Stimulated activated naive CD8-positive, alpha-beta T cell treated with anti-CD3 and anti-CD28 coated beads, Interleukin-15, Interleukin-2, amounts not matched to agents 100 ng/mL and 50 ng/mL, for 24 hours (primary cell): ENCODE results near the gene UBE2E2.
"Not testable (repeated sequence)": the region's sequence is repeated elsewhere in the genome, so short reads cannot be mapped to it uniquely, and the experiment has no call there.

Experiments
- H3K27ac Mint-ChIP-seq: one replicate; pipeline ENCODE4 v1.8.0; 2021; ENCODE audit warnings: mild to moderate bottlenecking, mixed read lengths
- H3K27me3 Mint-ChIP-seq: one replicate; pipeline ENCODE4 v1.8.0; 2021; ENCODE audit warnings: mixed read lengths
- H3K36me3 Mint-ChIP-seq: one replicate; pipeline ENCODE4 v1.8.0; 2021; ENCODE audit warnings: low read depth, mixed read lengths
- H3K4me1 Mint-ChIP-seq: one replicate; pipeline ENCODE4 v1.8.0; 2021; ENCODE audit warnings: low read depth, mixed read lengths
- H3K4me3 Mint-ChIP-seq: one replicate; pipeline ENCODE4 v1.8.0; 2021; ENCODE audit warnings: mild to moderate bottlenecking, mixed read lengths
- H3K9me3 Mint-ChIP-seq: one replicate; pipeline ENCODE4 v1.8.0; 2021; ENCODE audit warnings: mixed read lengths

UBE2E2 gene

DNA sequence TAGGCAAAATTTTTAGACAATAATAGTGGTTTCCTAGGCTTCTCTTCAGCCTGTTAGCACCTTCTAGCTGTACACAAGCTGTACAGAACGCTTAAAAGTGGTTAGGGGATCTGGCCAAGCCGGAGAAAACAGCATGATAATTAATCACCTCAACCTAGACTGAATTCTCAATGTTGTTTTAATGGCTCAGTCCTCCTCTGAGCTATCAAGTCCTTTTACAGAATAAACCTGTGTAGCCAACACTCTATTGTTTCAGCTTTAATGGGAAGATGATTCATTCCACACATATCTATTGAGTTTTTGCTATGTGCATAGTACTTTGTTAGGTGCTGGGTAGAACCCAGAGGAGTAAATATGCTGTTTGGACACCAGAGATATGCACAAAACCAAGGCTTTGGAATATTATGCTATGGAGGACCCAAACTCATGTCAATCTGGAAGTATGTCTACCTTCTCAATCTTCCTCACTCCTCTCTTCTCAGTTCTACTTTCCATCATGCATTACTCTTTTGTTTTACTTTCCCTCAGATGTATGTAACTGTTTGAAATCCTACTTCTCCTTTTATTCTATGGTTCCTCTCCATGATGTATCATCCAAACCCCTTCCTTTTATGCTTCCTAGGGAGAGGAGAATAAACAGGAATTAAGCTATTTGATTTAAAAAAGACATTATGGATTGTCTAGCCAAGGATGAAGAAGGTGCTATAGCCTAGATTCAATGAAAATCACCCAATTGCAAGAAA lies 27.6 kb upstream of the UBE2E2 start:
- Mint-ChIP-seq H3K4me1 (no peaks in the 10 kb centered on the region), H3K9me3 (no peaks in the 10 kb centered on the region), H3K4me3 (no peak overlapping the region), H3K36me3 (no peaks in the 10 kb centered on the region), H3K27ac (no peak overlapping the region), H3K27me3 (peaks cover 8% of the 10 kb centered on the region)

DNA sequence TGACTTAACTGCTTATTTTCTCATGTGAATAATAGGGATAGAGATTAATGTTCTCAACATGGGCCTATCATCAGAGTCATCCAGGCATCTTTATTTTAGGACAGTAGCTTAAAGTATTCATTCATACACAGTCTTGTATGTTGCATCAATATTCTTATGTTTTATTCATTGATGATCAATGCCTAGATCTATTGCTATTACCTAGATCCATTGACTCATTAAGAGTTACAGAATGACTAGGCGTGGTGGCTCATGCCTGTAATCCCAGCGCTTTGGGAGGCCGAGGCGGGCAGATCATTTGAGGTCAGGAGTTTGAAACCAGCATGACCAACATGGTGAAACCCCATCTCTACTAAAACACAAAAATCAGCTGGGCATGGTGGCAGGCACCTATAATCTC lies 26.3 kb upstream of the UBE2E2 start:
- not testable (repeated sequence) for H3K4me3 Mint-ChIP-seq, H3K9me3 Mint-ChIP-seq, H3K36me3 Mint-ChIP-seq, H3K4me1 Mint-ChIP-seq, H3K27me3 Mint-ChIP-seq, H3K27ac Mint-ChIP-seq

DNA sequence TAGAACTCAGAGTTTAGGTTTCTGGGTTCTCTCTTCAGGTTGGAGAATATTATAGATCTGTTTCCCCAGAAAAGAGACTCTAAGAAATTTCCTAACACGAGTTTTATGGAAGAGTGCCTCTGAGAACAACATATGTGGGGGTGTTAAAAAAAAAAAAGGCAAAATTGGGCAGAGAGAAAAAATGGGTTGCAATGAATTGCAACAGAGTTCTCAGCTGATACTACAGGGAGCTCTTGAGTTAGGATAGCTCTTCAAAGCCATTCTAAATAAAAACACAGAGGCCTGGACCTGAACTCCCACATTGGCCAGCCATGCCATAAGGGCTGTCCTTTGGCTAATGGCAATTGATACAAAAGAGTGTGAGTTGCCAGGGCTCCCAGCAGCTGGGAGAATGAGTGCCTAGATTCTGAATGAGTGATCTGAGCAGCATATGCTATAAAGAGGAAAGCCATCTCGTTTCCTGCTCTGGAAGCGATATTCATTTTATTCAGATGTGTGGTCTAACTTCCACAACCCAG lies 20.1 kb upstream of the UBE2E2 start:
- H3K27me3 Mint-ChIP-seq = no peaks in the 10 kb centered on the region

DNA sequence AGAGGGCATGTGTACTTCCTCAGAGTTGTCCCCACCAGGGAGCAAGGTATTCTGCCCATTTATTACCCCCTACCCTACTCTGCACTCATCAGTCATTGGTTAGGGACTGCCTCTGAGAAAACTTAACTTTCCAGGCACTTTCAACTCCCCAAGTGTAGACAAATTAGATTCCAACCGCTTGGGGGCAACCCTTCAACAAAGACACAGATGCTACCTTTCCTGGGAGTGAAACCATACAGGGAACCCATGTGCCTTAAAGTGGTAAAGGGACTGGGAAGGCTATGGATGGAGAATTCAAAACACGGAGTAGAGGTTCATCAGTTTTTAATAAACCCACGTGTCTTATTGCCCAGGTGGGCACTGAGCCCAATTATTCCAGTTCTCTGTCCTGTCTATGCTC lies 19.4 kb upstream of the UBE2E2 start:
- Mint-ChIP-seq H3K4me3 (no peak overlapping the region), H3K36me3 (no peaks in the 10 kb centered on the region), H3K4me1 (no peaks in the 10 kb centered on the region), H3K27me3 (no peaks in the 10 kb centered on the region), H3K9me3 (no peaks in the 10 kb centered on the region), H3K27ac (no peak overlapping the region)

More for the DNA sequence above, 20.1 kb upstream of the UBE2E2 start:
- Mint-ChIP-seq H3K9me3 (no peaks in the 10 kb centered on the region), H3K4me3 (no peak overlapping the region), H3K27ac (no peak overlapping the region), H3K4me1 (no peaks in the 10 kb centered on the region), H3K36me3 (no peaks in the 10 kb centered on the region)

DNA sequence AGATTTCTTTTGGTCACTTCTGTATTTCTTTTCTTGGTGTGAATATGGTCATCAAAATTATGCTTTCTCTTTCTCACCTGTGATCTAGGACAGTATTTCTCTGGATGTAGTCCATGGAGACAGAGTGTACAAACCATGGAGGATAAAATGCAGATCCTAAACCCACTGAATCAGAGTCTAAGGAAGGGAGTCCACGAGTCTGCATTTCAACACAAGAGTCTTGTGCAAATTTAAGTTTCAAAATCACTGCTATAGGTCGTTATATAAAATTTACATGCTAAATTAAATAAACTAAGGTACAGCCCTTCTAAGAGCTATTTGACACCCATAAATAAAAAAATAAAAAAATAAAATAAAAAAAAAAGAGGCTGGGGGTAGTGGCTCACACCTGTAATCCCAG lies 17.3 kb upstream of the UBE2E2 start:
- Mint-ChIP-seq H3K4me1 (no peaks in the 10 kb centered on the region), H3K9me3 (no peaks in the 10 kb centered on the region), H3K36me3 (no peaks in the 10 kb centered on the region), H3K27me3 (no peaks in the 10 kb centered on the region), H3K27ac (no peak overlapping the region), H3K4me3 (no peak overlapping the region)

DNA sequence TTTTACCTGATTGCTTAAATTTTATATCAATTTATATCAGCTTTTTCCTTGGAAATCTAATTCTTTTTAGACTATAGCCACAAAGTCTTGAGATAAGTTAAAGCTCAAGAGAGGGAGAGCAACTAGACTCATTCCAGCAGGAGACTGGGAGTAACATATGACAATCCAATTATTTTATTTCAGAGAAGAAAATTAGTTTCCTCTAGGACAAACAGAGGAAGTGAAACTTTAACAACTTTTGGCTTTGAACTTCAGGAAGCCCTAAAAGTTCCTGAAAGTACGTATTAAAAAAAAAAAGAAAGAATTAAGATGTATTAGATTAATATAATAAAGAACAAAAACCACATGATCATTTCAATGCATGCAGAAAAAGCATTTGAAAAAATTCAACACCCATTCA lies 13.9 kb upstream of the UBE2E2 start:
- Mint-ChIP-seq H3K9me3 (no peaks in the 10 kb centered on the region), H3K27ac (no peak overlapping the region), H3K36me3 (no peaks in the 10 kb centered on the region), H3K27me3 (peaks cover 11% of the 10 kb centered on the region), H3K4me3 (no peak overlapping the region), H3K4me1 (no peaks in the 10 kb centered on the region)

DNA sequence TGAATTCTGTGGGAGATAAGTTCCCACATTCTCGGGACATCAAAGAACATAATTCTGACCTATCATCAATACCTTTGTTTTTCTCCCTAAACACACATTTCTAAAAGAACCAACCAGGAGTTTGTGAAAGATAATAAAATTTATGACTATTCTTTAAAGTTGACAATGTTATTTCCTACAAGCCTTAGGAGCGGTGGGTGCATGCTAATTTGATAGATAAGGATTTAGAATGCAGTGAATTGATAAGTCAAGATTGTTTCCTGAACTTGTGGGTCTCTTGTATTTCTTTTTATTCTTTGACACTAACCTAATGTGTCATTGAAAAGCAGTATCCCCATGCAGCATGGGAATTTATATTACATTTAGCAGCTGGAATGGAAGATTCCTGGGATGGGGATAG lies 10.3 kb upstream of the UBE2E2 start:
- Mint-ChIP-seq H3K4me1 (no peaks in the 10 kb centered on the region), H3K9me3 (no peaks in the 10 kb centered on the region), H3K27me3 (peaks cover 11% of the 10 kb centered on the region), H3K27ac (no peak overlapping the region), H3K4me3 (no peak overlapping the region), H3K36me3 (no peaks in the 10 kb centered on the region)

DNA sequence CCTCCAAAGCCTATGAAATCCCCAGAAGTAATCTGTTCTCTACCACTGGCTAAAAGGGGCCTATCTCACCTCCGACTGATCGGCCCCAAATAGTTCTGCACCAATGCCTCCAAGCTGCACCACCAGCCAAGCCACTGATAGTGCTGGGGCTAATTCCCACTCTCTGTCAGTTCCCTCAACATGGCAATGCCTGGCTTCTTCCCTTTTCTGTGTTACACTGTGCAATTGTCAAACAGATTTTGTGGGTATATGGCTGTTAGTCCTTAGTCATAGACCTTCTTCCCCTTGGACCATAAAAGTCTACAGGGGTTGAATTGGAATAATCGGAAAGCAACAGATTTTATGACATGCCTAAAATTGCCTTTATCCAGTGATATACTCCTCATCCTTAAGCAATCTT lies 9.3 kb upstream of the UBE2E2 start:
- Mint-ChIP-seq H3K9me3 (no peaks in the 10 kb centered on the region), H3K27me3 (peaks cover 11% of the 10 kb centered on the region), H3K36me3 (no peaks in the 10 kb centered on the region), H3K27ac (no peak overlapping the region), H3K4me3 (no peak overlapping the region), H3K4me1 (no peaks in the 10 kb centered on the region)

DNA sequence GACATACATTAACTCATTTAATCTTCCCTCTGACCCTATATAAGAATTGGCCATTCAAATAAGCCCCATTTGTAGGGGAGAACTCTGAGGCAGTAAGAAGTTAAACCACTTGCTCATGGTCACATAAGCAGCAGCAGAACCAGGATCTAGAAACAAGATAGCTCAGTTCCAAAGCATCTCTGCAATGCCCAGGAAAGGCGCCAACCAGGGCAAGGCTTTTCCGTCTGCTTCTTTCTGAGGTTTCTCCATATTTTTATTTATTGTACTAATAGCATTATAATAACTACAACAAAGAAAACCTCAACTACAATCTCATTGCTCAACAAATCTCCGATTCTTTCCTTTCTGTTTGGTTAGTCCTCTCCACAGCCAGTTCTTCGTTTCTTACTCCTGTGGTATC lies 4.3 kb upstream of the UBE2E2 start:
- Mint-ChIP-seq H3K27me3 (peaks cover 19% of the 10 kb centered on the region), H3K4me3 (no peak overlapping the region), H3K27ac (no peak overlapping the region), H3K4me1 (peaks cover 10% of the 10 kb centered on the region), H3K9me3 (no peaks in the 10 kb centered on the region), H3K36me3 (no peaks in the 10 kb centered on the region)

DNA sequence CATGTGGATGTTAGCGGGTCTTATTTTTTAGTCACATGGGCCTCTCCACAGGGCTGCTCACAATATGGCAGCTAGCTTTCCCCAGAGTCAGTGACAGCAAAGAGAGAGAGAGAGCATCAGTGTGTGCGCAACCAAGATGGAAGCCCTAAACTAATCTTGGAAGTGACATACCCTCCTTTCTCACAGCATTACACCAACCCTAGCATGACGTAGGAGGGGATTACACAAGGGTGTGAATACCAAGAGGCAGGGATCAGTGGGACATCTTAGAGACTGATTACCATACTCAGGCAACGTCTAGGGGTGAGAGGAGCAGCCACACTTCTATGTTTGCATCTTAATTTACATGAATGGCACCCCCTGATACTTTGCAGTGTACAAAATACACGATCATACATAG lies 3.5 kb upstream of the UBE2E2 start:
- H3K36me3 Mint-ChIP-seq = no peaks in the 10 kb centered on the region
- H3K4me1 Mint-ChIP-seq = peaks cover 17% of the 10 kb centered on the region
- H3K27ac Mint-ChIP-seq = no peak overlapping the region
- H3K4me3 Mint-ChIP-seq = no peak overlapping the region
- no peaks in the 10 kb centered on the region for H3K9me3 Mint-ChIP-seq
- peaks cover 16% of the 10 kb centered on the region for H3K27me3 Mint-ChIP-seq

DNA sequence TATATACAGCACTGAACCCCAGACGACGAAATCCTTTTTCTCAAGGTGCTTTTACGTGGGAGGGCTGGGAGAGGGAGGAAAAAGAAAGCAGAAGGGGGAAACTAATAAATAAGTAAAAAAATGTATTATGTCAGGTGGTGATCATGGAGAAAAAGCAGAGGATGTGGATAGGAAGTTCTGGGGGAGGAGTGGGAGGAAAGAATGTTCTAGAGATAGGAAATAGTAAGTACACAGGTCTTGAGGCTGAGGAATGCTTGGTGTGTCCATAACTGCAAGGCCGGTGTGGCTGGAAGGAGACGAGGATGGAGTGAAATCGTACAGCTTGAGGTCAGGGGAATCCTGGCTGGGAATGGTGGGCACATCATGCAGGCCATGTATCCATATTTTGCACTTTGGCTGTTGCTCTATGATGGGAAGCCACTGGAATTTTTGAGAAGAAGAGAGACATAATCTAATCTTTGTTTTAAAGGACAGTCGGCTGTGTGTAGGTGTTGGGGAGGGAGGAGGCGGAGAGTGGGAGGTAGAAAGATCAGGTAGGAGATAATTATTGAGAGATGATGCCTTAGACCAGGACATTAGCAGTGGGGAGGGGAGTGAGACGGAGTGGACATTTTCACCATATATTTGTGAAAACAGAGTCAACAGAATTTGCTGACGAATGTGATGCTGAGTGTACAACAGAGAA lies 1.8 kb upstream of the UBE2E2 start:
- no peaks in the 10 kb centered on the region for H3K36me3 Mint-ChIP-seq
- peaks cover 16% of the 10 kb centered on the region for H3K27me3 Mint-ChIP-seq
- no peak overlapping the region for H3K27ac Mint-ChIP-seq
- H3K4me3 Mint-ChIP-seq = peak overlapping the region; percentile 75
- H3K4me1 Mint-ChIP-seq = peaks cover 31% of the 10 kb centered on the region
- no peaks in the 10 kb centered on the region for H3K9me3 Mint-ChIP-seq

DNA sequence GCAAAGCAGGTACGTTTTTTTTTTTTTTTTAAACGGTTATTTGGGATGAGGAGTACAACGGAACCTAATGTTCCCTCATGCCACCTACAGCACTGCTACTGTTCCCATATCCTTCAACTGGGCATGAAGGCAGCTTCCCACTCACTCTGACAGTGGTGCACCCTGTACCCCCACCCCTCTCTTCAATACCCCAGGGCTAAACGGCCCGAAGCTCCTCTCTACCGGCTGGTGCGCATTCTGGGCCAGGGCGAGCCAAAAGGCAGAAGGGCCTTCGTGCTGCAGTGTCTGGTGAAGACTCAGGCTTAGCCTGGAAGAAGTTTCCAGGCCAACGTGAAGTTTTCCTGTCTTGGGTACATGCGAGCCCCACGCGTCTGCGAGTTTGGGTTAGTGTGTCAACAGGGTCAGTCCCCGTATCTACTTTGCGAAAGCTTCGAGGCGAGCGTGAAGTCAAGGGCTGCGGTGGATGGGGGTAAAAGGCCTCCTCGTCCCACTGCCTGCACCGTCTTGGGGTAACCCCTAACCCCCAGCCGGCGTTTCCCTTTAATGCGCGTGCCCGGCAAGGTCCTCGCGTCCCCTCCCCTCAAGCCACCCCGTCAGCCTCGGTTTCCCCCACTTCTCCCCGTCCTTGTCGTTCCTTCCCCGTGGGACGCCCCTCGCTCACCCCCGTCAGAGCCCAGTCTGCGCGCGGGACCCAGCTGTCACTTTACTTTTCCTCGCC lies 765 bp upstream of the UBE2E2 start:
- H3K9me3 Mint-ChIP-seq = no peaks in the 10 kb centered on the region
- no peak overlapping the region for H3K27ac Mint-ChIP-seq
- peaks cover 16% of the 10 kb centered on the region for H3K27me3 Mint-ChIP-seq
- peak overlapping the region; percentile 75 for H3K4me3 Mint-ChIP-seq
- H3K36me3 Mint-ChIP-seq = no peaks in the 10 kb centered on the region
- H3K4me1 Mint-ChIP-seq = peaks cover 40% of the 10 kb centered on the region

DNA sequence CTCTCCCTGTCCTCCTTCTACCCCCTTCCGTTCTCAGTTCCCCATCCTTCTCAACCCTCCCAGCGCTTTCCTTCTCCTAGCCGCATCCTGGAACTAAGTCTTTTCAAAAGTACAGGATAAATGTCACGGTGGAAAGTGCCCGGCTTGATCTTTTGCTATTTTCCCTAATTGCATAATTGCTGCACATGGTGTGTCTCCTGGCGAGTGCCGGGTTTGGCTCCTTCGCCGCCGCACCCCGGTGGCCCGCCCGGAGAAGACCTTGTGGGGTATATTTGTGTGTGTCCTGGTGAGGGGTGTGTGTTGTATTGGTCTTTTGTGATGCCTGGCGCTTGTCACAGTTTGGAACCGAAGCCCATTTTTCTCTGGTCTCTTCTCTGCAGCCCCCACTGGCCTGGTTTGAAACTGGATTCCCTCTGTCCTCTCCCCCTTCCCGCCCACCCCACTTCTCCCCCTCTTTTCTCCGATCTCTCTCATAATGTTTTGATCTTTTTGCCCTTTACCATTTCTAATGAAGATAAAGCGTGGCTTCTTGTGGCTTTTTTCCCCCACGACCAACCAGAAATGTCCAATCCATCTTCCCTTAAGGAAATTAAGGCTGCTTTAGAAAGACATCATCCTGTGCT lies 692 bp downstream of the UBE2E2 start:
- H3K4me1 Mint-ChIP-seq = peaks cover 42% of the 10 kb centered on the region
- H3K27ac Mint-ChIP-seq = peak overlapping the region; percentile 91
- H3K36me3 Mint-ChIP-seq = no peaks in the 10 kb centered on the region
- no peaks in the 10 kb centered on the region for H3K9me3 Mint-ChIP-seq
- H3K27me3 Mint-ChIP-seq = peaks cover 16% of the 10 kb centered on the region
- H3K4me3 Mint-ChIP-seq = peak overlapping the region; percentile 95

DNA sequence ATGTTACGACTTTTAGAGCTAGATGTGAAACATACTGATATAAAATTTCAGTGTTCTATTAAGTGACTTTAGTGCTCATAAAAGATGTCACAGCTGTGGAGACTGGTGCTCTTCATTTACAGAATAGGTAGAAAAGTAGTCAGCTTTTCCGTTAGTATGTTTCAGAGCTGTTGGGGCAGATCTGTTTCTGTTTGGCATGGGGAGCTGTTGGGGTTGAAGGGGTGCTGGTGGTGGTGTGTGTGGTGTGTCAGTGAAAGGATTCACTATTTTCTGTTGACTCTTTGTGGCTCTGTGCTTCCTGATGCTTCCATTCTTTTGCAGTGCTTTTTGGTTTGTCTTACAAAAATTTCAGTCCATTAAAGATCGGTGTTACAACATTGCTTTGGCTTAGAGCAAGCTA lies 3.2 kb downstream of the UBE2E2 start:
- H3K4me1 Mint-ChIP-seq = peaks cover 59% of the 10 kb centered on the region
- H3K27ac Mint-ChIP-seq = no peak overlapping the region
- peaks cover 11% of the 10 kb centered on the region for H3K27me3 Mint-ChIP-seq
- peaks cover 13% of the 10 kb centered on the region for H3K36me3 Mint-ChIP-seq
- H3K4me3 Mint-ChIP-seq = peak overlapping the region; percentile 22
- no peaks in the 10 kb centered on the region for H3K9me3 Mint-ChIP-seq

DNA sequence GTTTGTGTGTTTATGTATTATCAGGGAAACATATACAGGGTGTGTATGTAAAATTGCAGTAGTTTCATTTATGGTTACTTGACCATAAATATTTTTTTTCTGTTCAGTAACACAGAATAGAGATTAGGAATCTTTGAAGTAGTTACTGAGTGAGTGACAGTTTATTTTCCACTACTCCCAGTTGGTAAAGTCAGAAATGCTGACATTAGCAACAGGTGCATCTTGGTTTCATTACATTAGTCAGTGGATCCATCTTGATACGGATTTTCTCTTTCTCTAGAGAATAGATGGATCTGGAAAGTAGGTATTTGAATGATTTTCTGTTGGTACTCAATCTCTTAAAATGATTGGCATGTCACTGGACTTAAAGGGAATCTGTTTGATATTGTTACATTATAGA lies 6.0 kb downstream of the UBE2E2 start:
- Mint-ChIP-seq H3K36me3 (peaks cover 13% of the 10 kb centered on the region), H3K4me1 (peaks cover 48% of the 10 kb centered on the region), H3K27me3 (no peaks in the 10 kb centered on the region), H3K4me3 (no peak overlapping the region), H3K9me3 (no peaks in the 10 kb centered on the region), H3K27ac (no peak overlapping the region)
